ENCODE measurements around the gene NPM1.

Gene NPM1

DNA sequence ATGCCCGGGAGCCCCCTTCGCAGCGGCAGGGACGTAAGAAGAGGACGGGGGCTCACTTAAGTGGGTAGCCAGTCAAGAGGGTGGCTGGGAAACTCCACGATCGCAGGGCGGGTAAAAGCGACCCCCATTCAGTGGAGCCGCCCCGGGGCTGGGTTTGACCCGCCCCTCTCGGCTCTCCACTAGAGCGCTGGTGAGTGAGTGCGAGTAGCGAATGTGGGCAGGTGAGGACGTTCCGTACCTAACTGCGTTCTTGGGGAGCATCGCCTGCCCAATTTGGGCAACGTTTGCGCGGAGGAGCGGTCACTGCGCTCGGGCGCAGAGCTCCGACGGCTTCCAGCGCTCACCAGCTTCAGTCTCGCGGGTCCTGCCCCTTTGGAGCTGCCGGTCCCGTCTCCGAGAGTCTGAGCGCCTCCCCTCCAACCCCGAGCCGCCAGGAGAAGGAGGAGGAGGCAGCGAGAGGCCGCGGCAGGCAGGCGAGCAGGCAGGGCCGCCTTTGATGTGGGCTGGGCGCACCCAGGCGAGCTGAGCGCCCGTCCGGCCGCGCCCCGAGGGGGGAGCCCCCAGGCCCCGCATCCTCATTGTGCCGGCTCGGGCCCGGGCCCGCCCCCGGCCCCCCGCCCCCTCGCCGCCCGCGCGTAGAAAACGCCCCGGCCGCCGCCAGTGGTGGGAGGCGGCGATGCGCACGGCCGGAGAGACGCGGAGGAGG is 31.5 kb downstream of the NPM1 start, which contains the start of gene FGF18:
Gene FGF18, plus strand, starts transcription at position 666 of the 706 bp plus-strand sequence. CDS start 553 bp downstream, outside the sequence.
- TF ChIP-seq CTCF (IDR thresholded peaks at IDR 0.05; ENCODE audit: low read depth, low read length), result no peak

DNA sequence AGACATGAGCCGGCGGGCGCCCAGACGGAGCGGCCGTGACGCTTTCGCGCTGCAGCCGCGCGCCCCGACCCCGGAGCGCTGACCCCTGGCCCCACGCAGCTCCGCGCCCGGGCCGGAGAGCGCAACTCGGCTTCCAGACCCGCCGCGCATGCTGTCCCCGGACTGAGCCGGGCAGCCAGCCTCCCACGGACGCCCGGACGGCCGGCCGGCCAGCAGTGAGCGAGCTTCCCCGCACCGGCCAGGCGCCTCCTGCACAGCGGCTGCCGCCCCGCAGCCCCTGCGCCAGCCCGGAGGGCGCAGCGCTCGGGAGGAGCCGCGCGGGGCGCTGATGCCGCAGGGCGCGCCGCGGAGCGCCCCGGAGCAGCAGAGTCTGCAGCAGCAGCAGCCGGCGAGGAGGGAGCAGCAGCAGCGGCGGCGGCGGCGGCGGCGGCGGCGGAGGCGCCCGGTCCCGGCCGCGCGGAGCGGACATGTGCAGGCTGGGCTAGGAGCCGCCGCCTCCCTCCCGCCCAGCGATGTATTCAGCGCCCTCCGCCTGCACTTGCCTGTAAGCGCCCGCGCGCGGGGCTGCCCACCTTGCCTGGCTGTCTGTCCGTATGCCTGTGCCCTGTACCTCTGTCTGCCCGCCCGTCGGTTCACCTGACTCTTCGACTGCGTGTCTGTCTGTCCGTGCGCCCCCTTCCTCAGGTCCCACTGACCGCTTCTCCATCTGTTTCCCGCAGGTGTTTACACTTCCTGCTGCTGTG is 32.2 kb downstream of the NPM1 start:
- no peak overlapping the region for H3K27ac ChIP-seq

More for the DNA sequence above, 31.5 kb downstream of the NPM1 start, which contains the start of gene FGF18:
- Histone ChIP-seq H3K36me3 (0 out of 2 replicates have a peak, but pooled peaks cover 3% of the 10 kb centered on the region), H3K27me3 (ENCODE audit: insufficient read depth, low read depth, severe bottlenecking) (no peaks in the 10 kb centered on the region), H3K9me3 (ENCODE audit: severe bottlenecking) (no peaks in the 10 kb centered on the region), H3K27ac (no peak within 1 kb of the TSS), H3K4me3 (ENCODE audit: low read depth, low read length) (peak within 1 kb of the TSS; percentile 56)
- DNase-seq, result peak; percentile 62

GRCh38 chr5:171420431-171421241 is 33.0 kb downstream of the NPM1 start:
- H3K9me3 ChIP-seq (ENCODE audit: severe bottlenecking), result no peaks in the 10 kb centered on the region
- TF ChIP-seq CTCF (IDR thresholded peaks at IDR 0.05; ENCODE audit: low read depth, low read length), result no peak
- H3K36me3 ChIP-seq, result no peaks in the 10 kb centered on the region
- DNase-seq, result no peak
- H3K4me3 ChIP-seq (ENCODE audit: low read depth, low read length), result no peak overlapping the region
- H3K27me3 ChIP-seq (ENCODE audit: insufficient read depth, low read depth, severe bottlenecking), result no peaks in the 10 kb centered on the region
- no peak overlapping the region for H3K27ac ChIP-seq

More for the DNA sequence above, 32.2 kb downstream of the NPM1 start:
- Histone ChIP-seq H3K36me3 (no peaks in the 10 kb centered on the region), H3K9me3 (ENCODE audit: severe bottlenecking) (no peaks in the 10 kb centered on the region), H3K27me3 (ENCODE audit: insufficient read depth, low read depth, severe bottlenecking) (no peaks in the 10 kb centered on the region), H3K4me3 (ENCODE audit: low read depth, low read length) (peak overlapping the region; percentile 32)
- TF ChIP-seq CTCF (IDR thresholded peaks at IDR 0.05; ENCODE audit: low read depth, low read length), result 0 out of 2 replicates have a peak, but pooled peaks have one; percentile 3
- DNase-seq, result peak; percentile 54

DNA sequence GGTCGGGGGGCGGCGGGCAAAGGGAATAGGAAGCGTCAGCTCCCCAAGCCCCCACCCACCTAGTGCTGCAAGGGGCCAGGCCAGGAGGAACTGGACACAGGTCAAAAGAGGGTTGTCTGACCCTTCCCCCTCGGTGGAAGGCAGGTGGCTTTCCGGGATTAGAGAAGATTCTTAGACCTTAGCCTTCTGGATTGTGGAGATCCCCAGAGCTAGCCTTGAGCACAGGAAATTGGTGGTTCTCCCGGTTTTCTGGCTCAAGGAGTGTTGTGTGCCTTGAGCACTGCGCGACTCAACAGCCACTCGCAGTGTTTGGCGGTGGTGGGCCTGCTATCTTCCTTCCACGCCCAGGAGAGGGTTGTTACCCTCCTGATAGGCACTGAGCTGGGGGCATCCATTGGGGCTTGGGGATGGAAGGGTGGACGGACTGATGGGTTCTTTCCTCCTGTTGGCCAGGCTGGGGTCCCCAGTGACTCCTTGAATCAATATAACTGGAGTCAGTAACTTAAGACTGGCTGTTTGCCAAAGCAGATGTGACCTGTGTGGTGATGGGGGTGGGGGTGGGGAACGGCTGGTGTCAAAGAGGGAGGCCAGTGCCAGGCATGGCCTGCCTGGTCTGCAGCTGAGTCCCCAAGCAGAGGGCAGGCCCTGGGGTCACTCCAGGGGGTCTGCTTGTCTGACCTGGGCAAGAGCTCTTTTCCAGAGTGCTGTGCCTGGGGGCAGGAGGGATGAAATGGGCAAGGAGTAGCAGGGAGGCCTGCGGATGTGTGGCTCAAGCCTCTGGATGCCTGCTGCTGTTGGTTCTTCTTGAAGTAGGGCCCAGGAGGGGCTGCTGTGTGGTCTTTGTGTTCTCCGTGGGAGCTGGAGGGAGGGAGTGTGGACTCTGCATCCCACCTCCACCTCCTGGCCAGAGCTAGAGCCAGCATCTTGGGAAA is 33.9 kb downstream of the NPM1 start:
- no peaks in the 10 kb centered on the region for H3K9me3 ChIP-seq (ENCODE audit: severe bottlenecking)
- DNase-seq, result peak; percentile 56
- H3K27ac ChIP-seq, result no peak overlapping the region
- no peaks in the 10 kb centered on the region for H3K27me3 ChIP-seq (ENCODE audit: insufficient read depth, low read depth, severe bottlenecking)
- H3K36me3 ChIP-seq, result no peaks in the 10 kb centered on the region
- H3K4me3 ChIP-seq (ENCODE audit: low read depth, low read length), result no peak overlapping the region
- TF ChIP-seq CTCF (IDR thresholded peaks at IDR 0.05; ENCODE audit: low read depth, low read length), result no peak

DNA sequence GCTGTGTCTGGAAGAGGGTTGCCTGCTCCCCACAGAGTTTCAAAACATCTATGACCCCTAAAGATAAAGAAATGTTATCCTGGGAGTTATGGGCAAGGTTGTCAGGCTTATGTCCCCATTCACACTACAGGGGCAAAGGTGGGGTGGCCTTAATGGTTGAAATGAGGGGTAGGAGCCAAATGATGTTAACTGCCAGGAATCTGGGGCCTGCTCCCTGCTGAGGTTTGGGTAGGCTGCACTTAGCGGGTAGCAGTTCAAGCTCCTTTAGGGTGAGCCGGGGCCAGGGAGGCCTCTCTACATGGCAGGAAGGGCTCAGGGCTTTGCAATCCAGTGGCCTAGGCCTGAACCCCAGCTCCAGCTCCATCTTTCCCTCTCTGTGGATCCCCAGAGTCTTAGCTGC is 34.8 kb downstream of the NPM1 start:
- no peak overlapping the region for H3K4me3 ChIP-seq (ENCODE audit: low read depth, low read length)
- DNase-seq, result no peak
- H3K9me3 ChIP-seq (ENCODE audit: severe bottlenecking), result no peaks in the 10 kb centered on the region
- TF ChIP-seq CTCF (IDR thresholded peaks at IDR 0.05; ENCODE audit: low read depth, low read length), result no peak
- no peaks in the 10 kb centered on the region for H3K27me3 ChIP-seq (ENCODE audit: insufficient read depth, low read depth, severe bottlenecking)
- H3K36me3 ChIP-seq, result no peaks in the 10 kb centered on the region
- no peak overlapping the region for H3K27ac ChIP-seq

All from WERI-Rb-1 (cell line).